Naive thymus-derived CD8-positive, alpha-beta T cell (primary cell): ENCODE measurements around the gene BABAM2. TPM values are rescaled to one million over a fixed set of nuclear protein-coding genes. Genes with fewer than 3 reads are reported as not detected.

ENCODE experiments used
- ATAC-seq, 2 donors: fragments of 150-1000 bp; cut with Tn5 transposase in 1 of 2; sonication (Bioruptor Pico), chemical (Tn5 transposase) in 1 of 2; 1 replicate in 1 of 2; 2 replicates in 1 of 2; pipeline ENCODE4 v1.10.0; 2021; ENCODE audit warnings: mild to moderate bottlenecking in 2 of 2, moderate library complexity in 2 of 2
- POLR2A ChIA-PET: fragments of 350-600 bp; sonication (Branson Sonifier 250); formaldehyde crosslinking; loops from one replicate; lab custom pipeline; 2021; ENCODE audit warnings: antibody characterized with exemption; lab: Charles Lee
- DNase-seq, 10 donors: peaks; one replicate each; pipeline versions ENCODE4 v3.0.0 to v3.0.0-alpha.2; 2020 to 2022
- H3K27ac Mint-ChIP-seq, 10 donors: one replicate each; pipeline ENCODE4 v1.8.0; 2020 to 2022; ENCODE audit warnings: mild to moderate bottlenecking in 10 of 10, mixed read lengths in 10 of 10, moderate library complexity in 4 of 10, inconsistent platforms in 1 of 10
- H3K27me3 Mint-ChIP-seq, 5 donors: one replicate each; pipeline ENCODE4 v1.8.0; 2021 to 2022; ENCODE audit warnings: mixed read lengths in 5 of 5
- H3K36me3 Mint-ChIP-seq, 3 donors: one replicate each; pipeline ENCODE4 v1.8.0; 2020 to 2022; ENCODE audit warnings: mixed read lengths in 3 of 3, mild to moderate bottlenecking in 2 of 3, inconsistent platforms in 1 of 3
- H3K4me1 Mint-ChIP-seq, 4 donors: one replicate each; pipeline ENCODE4 v1.8.0; 2021 to 2022; ENCODE audit warnings: mixed read lengths in 4 of 4
- H3K4me3 Mint-ChIP-seq, 10 donors: one replicate each; pipeline ENCODE4 v1.8.0; 2020 to 2022; ENCODE audit warnings: mild to moderate bottlenecking in 10 of 10, mixed read lengths in 10 of 10, moderate library complexity in 6 of 10, inconsistent platforms in 1 of 10
- H3K9me3 Mint-ChIP-seq, 9 donors: one replicate each; pipeline ENCODE4 v1.8.0; 2020 to 2022; ENCODE audit warnings: mixed read lengths in 9 of 9, mild to moderate bottlenecking in 3 of 9, inconsistent platforms in 1 of 9, moderate library complexity in 1 of 9
- polyA plus RNA-seq, 3 donors: library from polyadenylated mRNA; unstranded; fragments of 300-500 nt; fragmentation: Illumina TruSeq; gene quantifications; one replicate each; pipeline ENCODE4 v1.2.3, GENCODE V29; 2021
- total RNA-seq, 8 experiments: library from RNA in 2 of 8; stranded (reverse) in 2 of 8; gene quantifications; one replicate each; pipeline ENCODE4 v1.2.3 and lab custom pipeline; 2021 to 2026

BABAM2 gene
- total and polyA plus RNA-seq, 5 experiments from 2014 or later = 29.6 to 60.2 (median 50.5) TPM

DNA sequence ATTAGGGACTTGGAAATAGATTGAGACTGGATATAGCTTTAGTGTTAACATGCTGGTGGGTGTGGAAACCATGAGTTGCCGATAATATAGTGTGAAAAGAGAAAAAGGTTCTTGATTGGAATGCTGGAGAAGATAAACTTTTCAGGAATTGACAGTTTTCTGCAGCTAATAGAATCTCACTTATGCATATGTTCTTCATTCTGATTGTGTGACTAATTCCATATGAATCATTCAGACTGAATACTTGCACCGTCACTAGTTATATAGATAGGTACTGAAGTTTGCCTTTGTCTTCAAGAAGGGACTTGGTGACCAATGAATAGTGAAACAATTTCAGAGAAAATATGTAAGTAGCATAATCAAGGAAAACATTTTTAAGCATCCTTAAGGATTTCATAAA is 276.4 kb downstream of the BABAM2 start:
- H3K4me3 Mint-ChIP-seq = no peak overlapping the region
- ATAC-seq (no peak), DNase-seq (no peak)
- no peak overlapping the region for H3K27ac Mint-ChIP-seq
- peaks cover 0 to 3% (median 0%) of the 10 kb centered on the region in 3 donors for H3K36me3 Mint-ChIP-seq
- H3K27me3 Mint-ChIP-seq = no peaks in the 10 kb centered on the region
- no peaks in the 10 kb centered on the region for H3K9me3 Mint-ChIP-seq
- peaks cover 0 to 5% (median 1%) of the 10 kb centered on the region in 4 donors for H3K4me1 Mint-ChIP-seq
- POLR2A ChIA-PET = no interaction called here

- no peaks in the 10 kb centered on the region for H3K27me3 Mint-ChIP-seq
- no peak for ATAC-seq
- H3K4me1 Mint-ChIP-seq = peaks cover 0 to 5% (median 1%) of the 10 kb centered on the region in 4 donors
- no peak for DNase-seq
- no peak overlapping the region for H3K4me3 Mint-ChIP-seq
- POLR2A ChIA-PET = no interaction called here
- H3K9me3 Mint-ChIP-seq = no peaks in the 10 kb centered on the region
- H3K36me3 Mint-ChIP-seq = peaks cover 0 to 3% (median 0%) of the 10 kb centered on the region in 3 donors
- H3K27ac Mint-ChIP-seq = no peak overlapping the region
These were observed 277.8 kb downstream of the BABAM2 start for GRCh38 chr2:28168376-28168775.

GRCh38 chr2:28169492-28169891 is 279.0 kb downstream of the BABAM2 start:
- DNase-seq (no peak), ATAC-seq (no peak)
- Mint-ChIP-seq H3K27me3 (no peaks in the 10 kb centered on the region), H3K36me3 (peaks cover 0 to 5% (median 0%) of the 10 kb centered on the region in 3 donors), H3K9me3 (no peaks in the 10 kb centered on the region), H3K4me1 (peaks cover 0 to 5% (median under 1%) of the 10 kb centered on the region in 4 donors), H3K4me3 (no peak overlapping the region), H3K27ac (no peak overlapping the region)
- POLR2A ChIA-PET = no interaction called here

DNA sequence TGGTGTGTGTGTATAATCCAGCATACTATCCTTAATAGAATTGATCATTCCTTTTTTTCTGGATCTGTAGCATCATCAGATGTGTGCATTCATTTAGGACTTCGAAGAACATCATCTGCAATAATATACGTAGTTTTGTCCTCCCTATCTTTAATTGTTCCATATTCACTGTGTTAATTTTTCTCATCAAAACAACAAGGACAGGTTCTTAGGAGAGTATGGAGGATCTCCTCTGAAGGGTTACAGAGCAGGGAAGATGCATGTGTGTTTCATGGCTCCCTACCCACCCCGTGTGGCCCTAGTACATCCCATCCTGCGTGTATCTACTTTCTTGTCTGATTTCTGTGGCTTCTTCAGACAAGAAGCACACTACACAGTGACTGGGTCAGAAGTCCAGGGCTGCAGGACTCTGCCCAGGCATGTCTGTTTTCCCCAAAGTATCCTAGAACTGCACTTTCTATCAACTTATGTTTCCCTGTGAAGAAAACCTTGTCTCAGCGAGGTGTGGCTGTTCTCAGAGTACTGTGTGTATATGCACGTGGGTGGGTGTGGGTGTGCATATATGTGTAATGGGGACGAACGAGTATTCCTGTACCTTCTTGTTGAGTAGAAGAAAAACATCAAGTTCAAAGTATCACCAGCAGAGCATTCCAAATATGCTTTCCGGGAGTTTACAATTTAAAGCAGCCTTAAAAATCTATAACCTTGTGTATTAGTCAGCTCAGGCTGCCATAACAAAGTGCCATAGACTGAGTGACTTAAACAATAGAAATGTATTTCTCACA is 281.8 kb downstream of the BABAM2 start:
- POLR2A ChIA-PET = no interaction called here
- peaks cover 0 to 15% (median 14%) of the 10 kb centered on the region in 3 donors for H3K36me3 Mint-ChIP-seq
- no peak for DNase-seq
- no peak for ATAC-seq
- no peak overlapping the region for H3K4me3 Mint-ChIP-seq
- H3K27ac Mint-ChIP-seq = no peak overlapping the region
- H3K9me3 Mint-ChIP-seq = peaks cover 0 to 16% (median 6%) of the 10 kb centered on the region in 9 donors
- H3K27me3 Mint-ChIP-seq = no peaks in the 10 kb centered on the region
- no peaks in the 10 kb centered on the region for H3K4me1 Mint-ChIP-seq

DNA sequence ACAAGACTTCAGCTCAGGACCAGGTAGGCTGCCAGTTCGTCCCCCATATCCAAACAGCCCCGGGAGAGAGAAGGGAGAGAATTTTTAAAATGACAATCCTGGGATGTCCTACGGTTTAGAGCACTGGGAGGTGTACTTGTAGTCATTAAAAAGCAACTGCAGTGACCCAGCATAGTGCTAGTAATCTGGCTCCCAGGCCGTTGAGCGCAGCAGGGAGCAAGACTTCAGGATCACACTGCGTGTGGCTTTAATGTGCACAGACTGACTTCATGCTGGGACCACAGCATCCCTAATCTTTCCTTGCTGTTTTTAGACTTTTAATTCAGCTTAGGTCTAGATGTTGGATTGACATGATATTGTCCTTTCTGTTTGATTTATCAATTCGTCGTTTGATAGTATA is 282.8 kb downstream of the BABAM2 start:
- no peak for DNase-seq
- no peak for ATAC-seq
- Mint-ChIP-seq H3K27ac (no peak overlapping the region), H3K9me3 (peaks cover 0 to 22% (median 13%) of the 10 kb centered on the region in 9 donors), H3K36me3 (peaks cover 0 to 21% (median 14%) of the 10 kb centered on the region in 3 donors), H3K4me1 (no peaks in the 10 kb centered on the region), H3K4me3 (no peak overlapping the region), H3K27me3 (no peaks in the 10 kb centered on the region)
- POLR2A ChIA-PET = no interaction called here

GRCh38 chr2:28174211-28174610 is 283.7 kb downstream of the BABAM2 start:
- DNase-seq (no peak), ATAC-seq (no peak)
- Mint-ChIP-seq H3K9me3 (peaks cover 0 to 24% (median 13%) of the 10 kb centered on the region in 9 donors), H3K27me3 (no peaks in the 10 kb centered on the region), H3K27ac (no peak overlapping the region), H3K4me3 (no peak overlapping the region), H3K4me1 (no peaks in the 10 kb centered on the region), H3K36me3 (peaks cover 0 to 25% (median 19%) of the 10 kb centered on the region in 3 donors)
- POLR2A ChIA-PET = no interaction called here

- Mint-ChIP-seq H3K27ac (no peak overlapping the region), H3K4me3 (no peak overlapping the region), H3K36me3 (peaks cover 0 to 25% (median 19%) of the 10 kb centered on the region in 3 donors), H3K27me3 (no peaks in the 10 kb centered on the region), H3K4me1 (no peaks in the 10 kb centered on the region), H3K9me3 (peaks cover 0 to 24% (median 13%) of the 10 kb centered on the region in 9 donors)
- DNase-seq (no peak), ATAC-seq (no peak)
- POLR2A ChIA-PET = no interaction called here
These were observed 284.5 kb downstream of the BABAM2 start for GRCh38 chr2:28175028-28175427.

DNA sequence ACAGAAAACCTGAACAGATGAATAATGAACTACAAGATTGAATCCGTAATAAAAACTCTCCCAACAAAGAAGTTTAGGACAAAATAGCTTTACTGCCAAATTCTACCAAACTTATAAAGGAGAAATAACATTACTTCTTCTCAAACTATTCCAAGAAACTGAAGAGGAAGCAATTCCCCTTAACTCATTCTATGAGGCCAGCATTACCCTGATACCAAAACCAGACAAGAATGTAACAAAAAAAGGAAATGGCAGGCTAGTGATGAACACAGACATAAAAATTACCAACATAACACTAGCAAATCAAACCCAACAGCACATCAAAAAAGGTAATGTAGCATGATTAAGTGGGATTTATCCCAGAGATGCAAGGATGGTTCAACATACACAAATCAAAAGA is 288.4 kb downstream of the BABAM2 start:
- POLR2A ChIA-PET = no interaction called here
- H3K36me3 Mint-ChIP-seq = peaks cover 0 to 25% (median 18%) of the 10 kb centered on the region in 3 donors
- H3K27me3 Mint-ChIP-seq = no peaks in the 10 kb centered on the region
- ATAC-seq = no peak
- H3K4me3 Mint-ChIP-seq = no peak overlapping the region
- H3K4me1 Mint-ChIP-seq = no peaks in the 10 kb centered on the region
- no peak for DNase-seq
- no peak overlapping the region for H3K27ac Mint-ChIP-seq
- H3K9me3 Mint-ChIP-seq = peaks cover 0 to 24% (median 13%) of the 10 kb centered on the region in 9 donors

DNA sequence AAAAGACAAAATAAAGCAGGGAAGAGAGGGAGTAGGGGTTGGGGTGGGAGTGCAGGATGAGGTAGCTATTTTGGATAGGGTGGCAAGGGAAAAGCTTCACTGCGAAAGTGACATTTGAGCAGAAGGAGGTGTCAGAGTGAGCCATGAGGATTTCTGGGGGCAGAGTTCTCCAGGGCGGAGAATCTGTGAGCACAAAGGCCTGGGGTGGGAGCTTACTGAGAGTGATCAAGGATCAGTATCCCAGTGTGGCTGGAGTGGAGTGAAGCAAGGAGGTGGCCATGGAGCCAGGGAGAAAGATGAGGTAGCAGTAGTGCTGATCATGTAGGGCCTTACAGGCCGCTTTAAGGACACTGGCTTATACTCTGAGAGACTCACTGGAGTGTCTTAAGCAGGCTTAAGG is 291.3 kb downstream of the BABAM2 start:
- H3K36me3 Mint-ChIP-seq = peaks cover 0 to 16% (median 16%) of the 10 kb centered on the region in 3 donors
- no peak for DNase-seq
- POLR2A ChIA-PET = no interaction called here

GRCh38 chr2:28182348-28182747 is 291.8 kb downstream of the BABAM2 start:
- Mint-ChIP-seq H3K36me3 (peaks cover 0 to 13% (median 10%) of the 10 kb centered on the region in 3 donors), H3K4me1 (peaks cover 0 to 3% (median 0%) of the 10 kb centered on the region in 4 donors), H3K4me3 (no peak overlapping the region), H3K27ac (no peak overlapping the region), H3K27me3 (no peaks in the 10 kb centered on the region), H3K9me3 (peaks cover 0 to 11% (median 6%) of the 10 kb centered on the region in 9 donors)
- DNase-seq = no peak
- POLR2A ChIA-PET = no interaction called here
- ATAC-seq = no peak

More for the DNA sequence above, 291.3 kb downstream of the BABAM2 start:
- Mint-ChIP-seq H3K27ac (no peak overlapping the region), H3K9me3 (peaks cover 0 to 15% (median 9%) of the 10 kb centered on the region in 9 donors), H3K27me3 (no peaks in the 10 kb centered on the region), H3K4me3 (no peak overlapping the region), H3K4me1 (peaks cover 0 to 3% (median 0%) of the 10 kb centered on the region in 4 donors)
- no peak for ATAC-seq

GRCh38 chr2:28185153-28185552 is 294.6 kb downstream of the BABAM2 start:
- POLR2A ChIA-PET = no interaction called here
- no peak for ATAC-seq
- H3K9me3 Mint-ChIP-seq = peaks cover 0 to 5% (median 0%) of the 10 kb centered on the region in 9 donors

GRCh38 chr2:28185891-28186290 is 295.4 kb downstream of the BABAM2 start:
- peaks cover 0 to 5% (median 0%) of the 10 kb centered on the region in 9 donors for H3K9me3 Mint-ChIP-seq
- DNase-seq = no peak
- H3K36me3 Mint-ChIP-seq = peaks cover 0 to 14% (median 0%) of the 10 kb centered on the region in 3 donors
- H3K27ac Mint-ChIP-seq = peak overlapping the region in 1 of 10 donors; percentile 61
- no peak overlapping the region for H3K4me3 Mint-ChIP-seq
- POLR2A ChIA-PET = no interaction called here
- H3K27me3 Mint-ChIP-seq = no peaks in the 10 kb centered on the region
- peaks cover 0 to 3% (median 0%) of the 10 kb centered on the region in 4 donors for H3K4me1 Mint-ChIP-seq
- ATAC-seq = no peak

More at GRCh38 chr2:28185153-28185552, 294.6 kb downstream of the BABAM2 start:
- Mint-ChIP-seq H3K4me1 (peaks cover 0 to 3% (median 0%) of the 10 kb centered on the region in 4 donors), H3K36me3 (peaks cover 0 to 13% (median 0%) of the 10 kb centered on the region in 3 donors), H3K27ac (peak overlapping the region in 1 of 10 donors; percentile 7), H3K27me3 (no peaks in the 10 kb centered on the region), H3K4me3 (no peak overlapping the region)
- DNase-seq = no peak

GRCh38 chr2:28187186-28187585 is 296.7 kb downstream of the BABAM2 start:
- DNase-seq = no peak
- H3K27me3 Mint-ChIP-seq = no peaks in the 10 kb centered on the region
- ATAC-seq = no peak
- H3K4me1 Mint-ChIP-seq = peaks cover 0 to 3% (median 0%) of the 10 kb centered on the region in 4 donors
- no peak overlapping the region for H3K4me3 Mint-ChIP-seq
- H3K36me3 Mint-ChIP-seq = peaks cover 0 to 15% (median 0%) of the 10 kb centered on the region in 3 donors
- no peak overlapping the region for H3K27ac Mint-ChIP-seq
- H3K9me3 Mint-ChIP-seq = peaks cover 0 to 5% (median 0%) of the 10 kb centered on the region in 9 donors
- POLR2A ChIA-PET = no interaction called here
